Liver (tissue), 9 donors: ENCODE measurements around the gene DISC1. TPM values are rescaled to one million over a fixed set of nuclear protein-coding genes. Genes with fewer than 3 reads are reported as not detected.

Source experiments
- DNase-seq: peaks from one replicate; pipeline ENCODE4 v3.0.0-alpha.2; 2017; ENCODE audit warnings: low spot score
- H3K27ac ChIP-seq, 2 donors: one replicate each; pipeline ENCODE4 v1.7.0; 2013; ENCODE audit warnings: inconsistent platforms in 2 of 2, low read length in 2 of 2, control low read depth in 1 of 2, low read depth in 1 of 2, mild to moderate bottlenecking in 1 of 2
- H3K27me3 ChIP-seq, 4 donors: one replicate each; pipeline versions ENCODE4 v1.6.1 to v1.7.0; 2013; ENCODE audit warnings: low read length in 3 of 4, inconsistent platforms in 1 of 4, mild to moderate bottlenecking in 1 of 4, moderate library complexity in 1 of 4; ENCODE audit not compliant: control insufficient read depth in 4 of 4, insufficient read depth in 4 of 4
- H3K36me3 ChIP-seq, 4 donors: one replicate each; pipeline versions ENCODE4 v1.6.1 to v1.7.0; 2013; ENCODE audit warnings: low read length in 3 of 4, mild to moderate bottlenecking in 3 of 4, low read depth in 1 of 4, moderate library complexity in 1 of 4; ENCODE audit not compliant: control insufficient read depth in 4 of 4, insufficient read depth in 3 of 4
- H3K4me1 ChIP-seq, 4 donors: one replicate each; pipeline versions ENCODE4 v1.6.1 to v1.7.0; 2013; ENCODE audit warnings: low read length in 3 of 4, mild to moderate bottlenecking in 3 of 4, moderate library complexity in 1 of 4; ENCODE audit not compliant: control insufficient read depth in 4 of 4, insufficient read depth in 4 of 4
- H3K4me3 ChIP-seq, 3 donors: one replicate each; pipeline versions ENCODE4 v1.6.1 to v1.7.0; 2013; ENCODE audit warnings: low read length in 3 of 3, control low read depth in 1 of 3, low read depth in 1 of 3, mild to moderate bottlenecking in 1 of 3
- H3K9ac ChIP-seq, 2 donors: one replicate each; pipeline ENCODE4 v1.7.0; 2013; ENCODE audit warnings: low read length in 2 of 2, mild to moderate bottlenecking in 2 of 2, moderate library complexity in 2 of 2, control low read depth in 1 of 2, low read depth in 1 of 2
- H3K9me3 ChIP-seq, 4 donors: one replicate each; pipeline versions ENCODE4 v1.6.1 to v1.7.0; 2013; ENCODE audit warnings: low read length in 3 of 4; ENCODE audit not compliant: control insufficient read depth in 4 of 4
- EGR1 ChIP-seq, 2 donors: IDR thresholded peaks; 2 replicates each; pipeline ENCODE4 v1.6.1; 2016 to 2018; ENCODE audit warnings: antibody characterized with exemption in 2 of 2, low read depth in 2 of 2
- FOXA1 ChIP-seq: IDR thresholded peaks from 2 replicates; pipeline ENCODE4 v1.6.1; 2016; ENCODE audit warnings: antibody characterized with exemption
- FOXA2 ChIP-seq: IDR thresholded peaks from 2 replicates; pipeline ENCODE4 v1.6.1; 2016; ENCODE audit warnings: antibody characterized with exemption
- GABPA ChIP-seq, 2 donors: IDR thresholded peaks in 1 of 2; conservative IDR thresholded peaks in 1 of 2; 2 replicates each; pipeline ENCODE4 v1.6.1; 2016; ENCODE audit warnings: antibody characterized with exemption in 2 of 2, mild to moderate bottlenecking in 1 of 2, moderate library complexity in 1 of 2
- HNF4G ChIP-seq: IDR thresholded peaks from 2 replicates; pipeline ENCODE4 v1.6.1; 2016; ENCODE audit warnings: antibody characterized with exemption
- JUND ChIP-seq, 2 donors: IDR thresholded peaks; 2 replicates each; pipeline ENCODE4 v1.6.1; 2016; ENCODE audit warnings: antibody characterized with exemption in 2 of 2
- NR2F2 ChIP-seq: IDR thresholded peaks from 2 replicates; pipeline ENCODE4 v1.6.1; 2016; ENCODE audit warnings: antibody characterized with exemption
- RXRA ChIP-seq, 2 donors: IDR thresholded peaks; 2 replicates each; pipeline ENCODE4 v1.6.1; 2017 to 2018; ENCODE audit warnings: antibody characterized with exemption in 2 of 2, mild to moderate bottlenecking in 1 of 2
- SP1 ChIP-seq: IDR thresholded peaks from 2 replicates; pipeline ENCODE4 v1.6.1; 2018; ENCODE audit warnings: antibody characterized with exemption, mild to moderate bottlenecking
- whole genome bisulfite sequencing: extraction: QIAGEN DNeasy Blood & Tissue Kit; methylation state at CpG from one replicate; pipeline ENCODE4 v1.1.7; 2013; 5-methylcytosine and 5-hydroxymethylcytosine counted together
- polyA plus RNA-seq, 2 donors: library from polyadenylated mRNA; stranded (reverse) in 1 of 2; unstranded in 1 of 2; fragments of 200-250 nt in 1 of 2; fragments of >200 nt in 1 of 2; fragmentation: Nextera tagmentation in 1 of 2; extraction: Ambion mirVana in 1 of 2; gene quantifications; one replicate each; pipeline versions ENCODE4 v1.2.1 to v1.2.3, GENCODE V29; 2013 to 2015
- total RNA-seq, 2 donors: library from RNA; depleted of rRNA; stranded (reverse); fragments of >200 nt; gene quantifications; one replicate each; pipeline ENCODE4 v1.2.3, GENCODE V29; 2014
- TF ChIP-seq, protein P1 (sequence below): IDR thresholded peaks from 2 replicates; pipeline ENCODE4 v1.6.1; 2016; ENCODE audit warnings: antibody characterized with exemption
- TF ChIP-seq, protein P2 (sequence below): IDR thresholded peaks from 2 replicates; pipeline ENCODE4 v1.6.1; 2016; ENCODE audit warnings: antibody characterized with exemption
- TF ChIP-seq, protein P3 (sequence below): fragments of 150-350 bp; IDR thresholded peaks from 2 replicates; pipeline ENCODE4 v1.5.1; 2017; ENCODE audit warnings: improper control_type of control experiment, low read depth, low read length; ENCODE audit not compliant: missing input control
- TF ChIP-seq, protein P4 (sequence below): IDR thresholded peaks from 2 replicates; pipeline ENCODE4 v1.6.1; 2016; ENCODE audit warnings: antibody characterized with exemption
- donor health status: healthy.
- donor health status: healthy.
- donor health status: healthy.
- donor health status: healthy.
- donor health status: healthy.

Gene DISC1
- total and polyA plus RNA-seq, 4 donors, result 0.45 to 6.3 (median 2.3) TPM

DNA sequence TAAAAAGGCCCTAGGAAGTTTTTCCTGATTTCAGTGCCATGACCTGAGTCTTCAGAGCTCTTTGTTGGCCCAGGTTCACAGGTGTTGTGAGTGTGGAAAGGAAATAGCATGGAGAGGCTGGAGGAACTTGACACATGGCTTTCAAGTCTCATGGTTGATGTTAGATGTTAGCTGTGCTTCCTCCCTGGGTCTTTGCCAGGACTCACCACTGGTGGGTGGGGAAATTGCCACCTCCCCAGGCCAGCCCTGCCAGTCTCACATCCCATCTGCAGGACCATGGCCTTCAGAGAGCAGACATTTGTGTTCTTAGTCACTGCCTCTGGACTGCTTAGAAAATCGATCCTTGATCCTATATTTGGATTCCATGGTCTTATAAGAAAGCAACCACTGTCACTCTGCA is 383.2 kb downstream of the DISC1 start:
- H3K36me3 ChIP-seq, result no peaks in the 10 kb centered on the region
- H3K4me3 ChIP-seq, result no peak overlapping the region
- no peak overlapping the region for H3K27ac ChIP-seq
- no peak for TF ChIP-seq FOXA2
- 73% methylated on average over 1 of the region's 1 CpG for WGBS
- no peaks in the 10 kb centered on the region for H3K9me3 ChIP-seq
- H3K27me3 ChIP-seq, result no peaks in the 10 kb centered on the region
- H3K4me1 ChIP-seq, result peaks cover 0 to 3% (median 0%) of the 10 kb centered on the region in 4 donors
- H3K9ac ChIP-seq, result no peak overlapping the region
- no peak for DNase-seq

DNA sequence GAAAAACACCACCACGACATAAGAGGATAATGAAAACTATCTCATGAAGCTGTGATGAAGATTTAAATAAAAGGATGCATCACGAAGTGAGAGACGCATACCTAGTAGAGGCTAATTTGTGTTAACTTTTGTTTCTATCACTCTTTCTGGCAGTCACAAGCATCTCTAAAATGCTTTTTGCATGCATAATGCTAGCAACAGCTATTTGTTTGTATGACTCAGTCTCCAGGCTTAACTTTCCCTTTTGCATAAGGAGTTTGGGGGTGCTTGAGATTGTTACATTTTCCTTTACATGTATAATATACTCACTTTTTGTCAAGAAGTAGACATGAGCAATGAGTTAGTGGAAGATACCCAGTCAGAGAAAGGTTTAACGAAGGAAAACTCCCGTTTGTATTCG is 385.4 kb downstream of the DISC1 start:
- TF ChIP-seq, protein P1, sequence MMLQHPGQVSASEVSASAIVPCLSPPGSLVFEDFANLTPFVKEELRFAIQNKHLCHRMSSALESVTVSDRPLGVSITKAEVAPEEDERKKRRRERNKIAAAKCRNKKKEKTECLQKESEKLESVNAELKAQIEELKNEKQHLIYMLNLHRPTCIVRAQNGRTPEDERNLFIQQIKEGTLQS, result no peak
- TF ChIP-seq, protein P2, sequence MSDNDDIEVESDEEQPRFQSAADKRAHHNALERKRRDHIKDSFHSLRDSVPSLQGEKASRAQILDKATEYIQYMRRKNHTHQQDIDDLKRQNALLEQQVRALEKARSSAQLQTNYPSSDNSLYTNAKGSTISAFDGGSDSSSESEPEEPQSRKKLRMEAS, result no peak
- TF ChIP-seq HNF4G (no peak), GABPA (IDR thresholded peaks at IDR 0.05 in 1 of 2, conservative IDR thresholded peaks at IDR 0.05 in 1 of 2) (no peak), FOXA1 (no peak), SP1 (no peak), RXRA (IDR thresholded peaks at IDR 0.05) (no peak), EGR1 (IDR thresholded peaks at IDR 0.05; ENCODE audit: low read depth in 2 of 2) (no peak), JUND (IDR thresholded peaks at IDR 0.05) (no peak)
- TF ChIP-seq, protein P3, sequence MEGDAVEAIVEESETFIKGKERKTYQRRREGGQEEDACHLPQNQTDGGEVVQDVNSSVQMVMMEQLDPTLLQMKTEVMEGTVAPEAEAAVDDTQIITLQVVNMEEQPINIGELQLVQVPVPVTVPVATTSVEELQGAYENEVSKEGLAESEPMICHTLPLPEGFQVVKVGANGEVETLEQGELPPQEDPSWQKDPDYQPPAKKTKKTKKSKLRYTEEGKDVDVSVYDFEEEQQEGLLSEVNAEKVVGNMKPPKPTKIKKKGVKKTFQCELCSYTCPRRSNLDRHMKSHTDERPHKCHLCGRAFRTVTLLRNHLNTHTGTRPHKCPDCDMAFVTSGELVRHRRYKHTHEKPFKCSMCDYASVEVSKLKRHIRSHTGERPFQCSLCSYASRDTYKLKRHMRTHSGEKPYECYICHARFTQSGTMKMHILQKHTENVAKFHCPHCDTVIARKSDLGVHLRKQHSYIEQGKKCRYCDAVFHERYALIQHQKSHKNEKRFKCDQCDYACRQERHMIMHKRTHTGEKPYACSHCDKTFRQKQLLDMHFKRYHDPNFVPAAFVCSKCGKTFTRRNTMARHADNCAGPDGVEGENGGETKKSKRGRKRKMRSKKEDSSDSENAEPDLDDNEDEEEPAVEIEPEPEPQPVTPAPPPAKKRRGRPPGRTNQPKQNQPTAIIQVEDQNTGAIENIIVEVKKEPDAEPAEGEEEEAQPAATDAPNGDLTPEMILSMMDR, result no peak
- TF ChIP-seq, protein P4, sequence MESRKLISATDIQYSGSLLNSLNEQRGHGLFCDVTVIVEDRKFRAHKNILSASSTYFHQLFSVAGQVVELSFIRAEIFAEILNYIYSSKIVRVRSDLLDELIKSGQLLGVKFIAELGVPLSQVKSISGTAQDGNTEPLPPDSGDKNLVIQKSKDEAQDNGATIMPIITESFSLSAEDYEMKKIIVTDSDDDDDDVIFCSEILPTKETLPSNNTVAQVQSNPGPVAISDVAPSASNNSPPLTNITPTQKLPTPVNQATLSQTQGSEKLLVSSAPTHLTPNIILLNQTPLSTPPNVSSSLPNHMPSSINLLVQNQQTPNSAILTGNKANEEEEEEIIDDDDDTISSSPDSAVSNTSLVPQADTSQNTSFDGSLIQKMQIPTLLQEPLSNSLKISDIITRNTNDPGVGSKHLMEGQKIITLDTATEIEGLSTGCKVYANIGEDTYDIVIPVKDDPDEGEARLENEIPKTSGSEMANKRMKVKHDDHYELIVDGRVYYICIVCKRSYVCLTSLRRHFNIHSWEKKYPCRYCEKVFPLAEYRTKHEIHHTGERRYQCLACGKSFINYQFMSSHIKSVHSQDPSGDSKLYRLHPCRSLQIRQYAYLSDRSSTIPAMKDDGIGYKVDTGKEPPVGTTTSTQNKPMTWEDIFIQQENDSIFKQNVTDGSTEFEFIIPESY, result no peak
- H3K4me1 ChIP-seq, result peaks cover 0 to 3% (median 0%) of the 10 kb centered on the region in 4 donors
- no peak overlapping the region for H3K4me3 ChIP-seq
- no peak overlapping the region for H3K9ac ChIP-seq
- DNase-seq, result no peak
- no peaks in the 10 kb centered on the region for H3K36me3 ChIP-seq
- H3K9me3 ChIP-seq, result no peaks in the 10 kb centered on the region
- no peaks in the 10 kb centered on the region for H3K27me3 ChIP-seq
- 87% methylated on average over 6 of the region's 6 CpGs for WGBS
- no peak overlapping the region for H3K27ac ChIP-seq

DNA sequence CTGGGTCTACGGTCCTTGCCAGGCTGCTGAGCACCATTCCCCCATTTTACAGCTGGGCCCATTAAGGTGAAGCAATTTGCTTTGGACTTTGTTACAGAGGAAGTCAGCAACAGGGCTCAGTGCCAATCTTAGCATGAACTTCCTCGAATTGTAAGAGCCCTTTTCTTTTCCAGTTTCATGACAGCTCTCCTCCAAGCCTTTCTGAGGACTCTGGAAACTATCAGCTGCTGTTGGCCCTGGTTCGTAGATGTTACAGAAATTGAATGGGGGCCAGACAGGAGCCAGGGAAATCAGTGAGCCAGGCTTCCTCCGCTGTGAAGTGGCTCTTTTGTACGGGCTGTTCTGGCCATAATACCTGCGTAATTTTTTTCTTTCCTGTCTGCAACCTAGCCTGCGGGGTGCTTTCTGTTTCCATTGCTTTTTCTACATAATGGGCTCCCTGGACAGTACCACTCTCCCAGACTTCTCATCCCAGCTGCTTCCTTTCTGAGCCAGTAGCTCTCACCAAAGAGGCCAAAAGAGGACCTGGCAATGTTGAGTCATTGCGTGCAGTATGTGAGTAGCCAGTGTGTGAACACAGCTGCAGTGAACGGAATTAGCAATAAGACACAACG is 386.3 kb downstream of the DISC1 start:
- no peak overlapping the region for H3K9ac ChIP-seq
- TF ChIP-seq, protein P1, result no peak
- TF ChIP-seq GABPA (IDR thresholded peaks at IDR 0.05 in 1 of 2, conservative IDR thresholded peaks at IDR 0.05 in 1 of 2) (no peak), JUND (IDR thresholded peaks at IDR 0.05) (peak in 1 of 2 donors; percentile 14), NR2F2 (peak; percentile 51)
- H3K36me3 ChIP-seq, result no peaks in the 10 kb centered on the region
- peaks cover 0 to 3% (median 0%) of the 10 kb centered on the region in 4 donors for H3K4me1 ChIP-seq
- DNase-seq, result no peak
- 59% methylated on average over 10 of the region's 10 CpGs for WGBS
- no peaks in the 10 kb centered on the region for H3K27me3 ChIP-seq
- H3K9me3 ChIP-seq, result no peaks in the 10 kb centered on the region
- H3K4me3 ChIP-seq, result no peak overlapping the region
- peak overlapping the region in 1 of 2 donors; percentile 9 for H3K27ac ChIP-seq
